Thyroid gland (tissue), 4 donors: ENCODE data around the gene CCR7. TPM values are rescaled to one million over a fixed set of nuclear protein-coding genes. Genes with fewer than 3 reads are reported as not detected.
"Not testable (repeated sequence)": the region's sequence is repeated elsewhere in the genome, so short reads cannot be mapped to it uniquely, and the experiment has no call there.

Experiments
- DNase-seq, 2 donors: peaks; one replicate each; pipeline ENCODE4 v3.0.0-alpha.2; 2019
- H3K27ac ChIP-seq, 3 donors: fragments of 200-600 bp; sonication (generic); 1 replicate in 2 of 3; 2 replicates in 1 of 3; pipeline ENCODE4 v1.5.1; 2016 to 2019; ENCODE audit warnings: mild to moderate bottlenecking in 1 of 3, moderate library complexity in 1 of 3
- H3K27me3 ChIP-seq: fragments of 200-600 bp; sonication (generic); one replicate; pipeline ENCODE4 v1.5.1; 2019
- H3K36me3 ChIP-seq, 2 donors: fragments of 200-600 bp; sonication (generic); one replicate each; pipeline ENCODE4 v1.5.1; 2016 to 2019
- H3K4me1 ChIP-seq, 2 donors: fragments of 200-600 bp; sonication (generic); one replicate each; pipeline ENCODE4 v1.5.1; 2017 to 2019
- H3K4me3 ChIP-seq, 3 donors: fragments of 200-600 bp; sonication (generic); replicated peaks in 1 of 3; 1 replicate in 2 of 3; 2 replicates in 1 of 3; pipeline ENCODE4 v1.5.1; 2016; ENCODE audit warnings: mild to moderate bottlenecking in 1 of 3
- H3K9me3 ChIP-seq: fragments of 200-600 bp; sonication (generic); one replicate; pipeline ENCODE4 v1.5.1; 2017
- CTCF ChIP-seq, 6 experiments: fragments of 200-600 bp in 3 of 6; fragments of 450-650 bp in 3 of 6; sonication (generic) in 3 of 6; IDR thresholded peaks; one replicate each; pipeline ENCODE4 v1.5.1; 2016 to 2019; ENCODE audit warnings: antibody characterized with exemption in 6 of 6, mild to moderate bottlenecking in 2 of 6, inconsistent platforms in 1 of 6, moderate library complexity in 1 of 6
- POLR2A ChIP-seq, 2 donors: fragments of 450-650 bp; IDR thresholded peaks; one replicate each; pipeline ENCODE4 v1.6.1; 2017; ENCODE audit warnings: antibody characterized with exemption in 2 of 2, mild to moderate bottlenecking in 2 of 2, moderate library complexity in 1 of 2
- WGBS, 2 donors: methylation state at CpG; one replicate each; pipeline ENCODE4 v1.1.5; 2017; 5-methylcytosine and 5-hydroxymethylcytosine counted together
- intact Hi-C: fragments of 100-400 bp; cut with DNase I; formaldehyde crosslinking; loops from one replicate; pipeline ENCODE4 v1.15.1; 2023
- total RNA-seq, 4 donors: library from RNA; depleted of rRNA; stranded (reverse); fragments of >200 nt; gene quantifications; one replicate each; pipeline ENCODE4 v1.2.3, GENCODE V29; 2016

The CCR7 gene
- total RNA-seq, 4 donors from 2014 or later = 0.27 to 1.6 (median 0.93) TPM; not detected in 1

GRCh38 chr17:40596261-40596919 lies 31.1 kb upstream of the CCR7 start:
- TF ChIP-seq CTCF (IDR thresholded peaks at IDR 0.05) (no peak), POLR2A (IDR thresholded peaks at IDR 0.05) (peak in 1 of 2 donors; percentile 44)
- Histone ChIP-seq H3K4me3 (no peak overlapping the region), H3K36me3 (no peaks in the 10 kb centered on the region), H3K4me1 (peaks cover 6 to 31% of the 10 kb centered on the region in 2 donors), H3K9me3 (no peaks in the 10 kb centered on the region), H3K27me3 (no peaks in the 10 kb centered on the region), H3K27ac (peak overlapping the region; percentile 37 to 79 (median 58))
- intact Hi-C loops = no loop called here
- 59 to 62% methylated on average over 7 of the region's 7 CpGs for WGBS, 2 donors
- DNase-seq = peak; percentile 27 to 43

- peaks cover 0 to 3% of the 10 kb centered on the region in 2 donors for H3K4me1 ChIP-seq
- no peak for DNase-seq
- H3K27ac ChIP-seq = no peak overlapping the region
- intact Hi-C loops = no loop called here
- TF ChIP-seq POLR2A (IDR thresholded peaks at IDR 0.05) (no peak), CTCF (IDR thresholded peaks at IDR 0.05) (no peak)
- no peaks in the 10 kb centered on the region for H3K9me3 ChIP-seq
- H3K4me3 ChIP-seq = no peak overlapping the region
- WGBS, 2 donors = 87 to 98% methylated on average over 3 of the region's 3 CpGs
- H3K36me3 ChIP-seq = no peaks in the 10 kb centered on the region
- H3K27me3 ChIP-seq = no peaks in the 10 kb centered on the region
Observed at GRCh38 chr17:40590742-40591141, 25.5 kb upstream of the CCR7 start.

GRCh38 chr17:40588552-40588951 lies 23.3 kb upstream of the CCR7 start:
- Histone ChIP-seq H3K27me3 (no peaks in the 10 kb centered on the region), H3K36me3 (no peaks in the 10 kb centered on the region), H3K4me3 (no peak overlapping the region), H3K9me3 (no peaks in the 10 kb centered on the region), H3K27ac (no peak overlapping the region), H3K4me1 (no peaks in the 10 kb centered on the region)
- DNase-seq = no peak
- TF ChIP-seq POLR2A (IDR thresholded peaks at IDR 0.05) (no peak), CTCF (IDR thresholded peaks at IDR 0.05) (no peak)
- intact Hi-C loops = no loop called here
- 69 to 90% methylated on average over 2 of the region's 2 CpGs for WGBS, 2 donors

- WGBS, 2 donors = 84 to 88% methylated on average over 3 of the region's 3 CpGs
- H3K9me3 ChIP-seq, intact Hi-C loops, H3K36me3 ChIP-seq, H3K27me3 ChIP-seq, H3K4me3 ChIP-seq, DNase-seq, H3K4me1 ChIP-seq, H3K27ac ChIP-seq: not testable (repeated sequence)
Observed at GRCh38 chr17:40586264-40586663, 21.0 kb upstream of the CCR7 start.

- DNase-seq, H3K27me3 ChIP-seq, intact Hi-C loops, H3K4me1 ChIP-seq, H3K36me3 ChIP-seq, H3K9me3 ChIP-seq, H3K27ac ChIP-seq, H3K4me3 ChIP-seq: not testable (repeated sequence)
- 78 to 84% methylated on average over 2 of the region's 2 CpGs for WGBS, 2 donors
Observed at GRCh38 chr17:40584950-40585349, 19.7 kb upstream of the CCR7 start.

- intact Hi-C loops = no loop called here
- Histone ChIP-seq H3K27me3 (no peaks in the 10 kb centered on the region), H3K27ac (peak overlapping the region in 2 of 3 donors; percentile 41 to 53), H3K9me3 (no peaks in the 10 kb centered on the region), H3K4me3 (no peak overlapping the region), H3K36me3 (no peaks in the 10 kb centered on the region), H3K4me1 (peaks cover 0 to 6% of the 10 kb centered on the region in 2 donors)
- WGBS, 2 donors = 56 to 70% methylated on average over 11 of the region's 11 CpGs
- TF ChIP-seq POLR2A (IDR thresholded peaks at IDR 0.05) = no peak
- TF ChIP-seq CTCF (IDR thresholded peaks at IDR 0.05) = no peak
- peak; percentile 40 to 53 for DNase-seq
Observed at GRCh38 chr17:40582328-40582901, 17.1 kb upstream of the CCR7 start.
